HCT116 (cell line): ENCODE measurements around the gene RASGEF1B.

ENCODE experiments used
- CTCF ChIP-seq, 3 experiments: fragments of 200-600 bp in 1 of 3; sonication (generic) in 1 of 3; IDR thresholded peaks in 2 of 3; conservative IDR thresholded peaks in 1 of 3; 2 replicates each; pipeline ENCODE4 v1.5.1; 2012 to 2017; ENCODE audit warnings: low read depth in 2 of 3, low read length in 2 of 3, antibody characterized with exemption in 1 of 3, borderline replicate concordance in 1 of 3, control low read depth in 1 of 3, mild to moderate bottlenecking in 1 of 3, mixed read lengths in 1 of 3, mixed run types in 1 of 3, moderate library complexity in 1 of 3; ENCODE audit not compliant: insufficient read depth in 1 of 3
- EGR1 ChIP-seq: IDR thresholded peaks from 2 replicates; pipeline ENCODE4 v1.6.1; 2012; ENCODE audit warnings: low read depth
- EZH2 ChIP-seq: fragments of 200-600 bp; sonication (generic); IDR thresholded peaks from 2 replicates; pipeline ENCODE4 v1.6.1; 2017; ENCODE audit warnings: antibody characterized with exemption, mixed run types
- EZH2phosphoT487 ChIP-seq: fragments of 200-600 bp; IDR thresholded peaks from 2 replicates; pipeline ENCODE4 v1.6.1; 2018; ENCODE audit warnings: antibody characterized with exemption, borderline replicate concordance
- POLR2A ChIP-seq: IDR thresholded peaks from 2 replicates; pipeline ENCODE4 v1.7.0; 2011; ENCODE audit warnings: borderline replicate concordance; ENCODE audit not compliant: insufficient read depth, insufficient read length; ENCODE audit errors: extremely low read depth
- RAD21 ChIP-seq: IDR thresholded peaks from 2 replicates; pipeline ENCODE4 v1.6.1; 2012; ENCODE audit warnings: low read depth, mild to moderate bottlenecking
- SP1 ChIP-seq: IDR thresholded peaks from 2 replicates; pipeline ENCODE4 v1.6.1; 2012; ENCODE audit warnings: low read depth

- no peak for TF ChIP-seq CTCF (IDR thresholded peaks at IDR 0.05 in 2 of 3, conservative IDR thresholded peaks at IDR 0.05 in 1 of 3; ENCODE audit: borderline replicate concordance in 1 of 3, insufficient read depth in 1 of 3, low read depth in 2 of 3, low read length in 2 of 3)
- no peak for TF ChIP-seq POLR2A
- TF ChIP-seq EZH2: no peak
- no peak for TF ChIP-seq RAD21
- no peak for TF ChIP-seq SP1
- TF ChIP-seq EZH2phosphoT487: no peak
- TF ChIP-seq EGR1: no peak
Observed at GRCh38 chr4:81486502-81486901, 14.8 kb upstream of the RASGEF1B start.
